ENCODE measurements around the gene NEK4. TPM values are rescaled to one million over a fixed set of nuclear protein-coding genes. Genes with fewer than 3 reads are reported as not detected.

The NEK4 gene
- polyA plus RNA-seq, result 11.3 TPM

DNA sequence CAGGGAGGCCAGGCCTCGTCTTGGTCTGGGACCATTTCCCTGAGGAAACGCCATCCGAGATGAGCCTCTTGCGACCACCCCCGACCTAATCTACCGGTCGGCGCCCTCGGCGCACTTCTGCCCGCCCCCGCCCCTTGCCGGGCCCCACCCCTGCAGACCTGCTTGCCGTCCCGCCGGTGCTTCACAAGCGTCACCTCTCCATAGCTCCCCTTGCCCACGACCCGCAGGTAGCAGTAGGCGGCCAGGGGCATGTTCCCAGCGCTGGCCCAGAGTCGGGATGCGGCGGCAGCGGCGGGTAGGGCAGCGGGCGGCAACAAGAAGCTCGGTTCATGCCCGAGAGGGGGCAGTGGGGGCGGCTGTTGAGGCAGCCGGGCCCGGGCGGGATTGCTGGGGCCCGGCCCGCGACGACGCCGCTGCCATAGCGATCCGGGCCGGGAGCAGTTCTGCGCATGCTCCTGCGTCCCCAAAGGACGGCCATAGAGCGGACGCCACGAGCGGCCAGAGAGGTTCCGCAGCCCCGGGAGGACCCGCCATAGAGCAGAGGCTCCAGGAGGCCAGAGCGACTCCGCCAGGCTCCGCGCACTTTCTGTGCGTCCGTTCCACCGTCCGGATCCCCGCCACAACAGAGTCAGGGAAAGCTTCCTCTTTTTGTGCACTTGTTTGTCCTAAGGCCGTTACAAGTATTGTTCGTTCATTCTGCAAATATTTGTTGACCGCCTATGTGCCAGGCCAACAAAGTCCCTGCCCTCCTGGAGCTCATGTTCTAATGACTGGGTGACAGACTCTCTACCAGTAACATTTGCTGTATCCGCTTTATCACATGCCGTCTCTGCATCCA lies at the start of gene NEK4:
NEK4 (minus strand) TSS at position 445 of the 838 bp plus-strand sequence; CDS start at position 251, 194 bp downstream.
- peak within 1 kb of the TSS; percentile 92 to 100 (median 94) for H3K4me3 Mint-ChIP-seq
- no peaks in the 10 kb centered on the region for H3K27me3 Mint-ChIP-seq
- peaks cover 3% of the 10 kb centered on the region for H3K36me3 Mint-ChIP-seq
- peak within 1 kb of the TSS; percentile 82 to 97 (median 85) for H3K27ac Mint-ChIP-seq
- peaks cover 16 to 18% (median 16%) of the 10 kb centered on the region in 3 donors for H3K4me1 Mint-ChIP-seq
- no peaks in the 10 kb centered on the region for H3K9me3 Mint-ChIP-seq

DNA sequence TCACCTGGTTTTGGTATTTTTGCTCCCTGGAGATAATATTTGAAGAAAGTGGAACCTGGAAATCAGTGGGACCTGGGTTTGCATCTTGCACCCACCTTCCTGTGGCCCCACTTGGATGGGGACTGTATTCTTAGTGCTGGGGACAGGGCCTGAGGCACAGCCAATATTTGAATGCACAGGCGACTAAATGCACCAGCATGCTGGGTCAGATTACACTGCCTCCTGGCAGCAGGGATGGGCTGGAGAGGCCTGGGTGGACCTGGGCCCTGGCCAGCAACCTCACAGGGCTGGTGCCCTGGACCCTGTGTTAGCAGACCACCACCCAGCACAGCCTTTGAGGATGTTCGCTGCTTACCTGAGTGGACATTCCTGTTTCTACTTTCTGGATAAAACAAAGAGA lies 49.2 kb upstream of the NEK4 start:
- no peaks in the 10 kb centered on the region for H3K4me1 Mint-ChIP-seq
- H3K9me3 Mint-ChIP-seq, result no peaks in the 10 kb centered on the region
- peaks cover 3% of the 10 kb centered on the region for H3K36me3 Mint-ChIP-seq
- H3K4me3 Mint-ChIP-seq, result no peak overlapping the region
- no peaks in the 10 kb centered on the region for H3K27me3 Mint-ChIP-seq
- H3K27ac Mint-ChIP-seq, result no peak overlapping the region

DNA sequence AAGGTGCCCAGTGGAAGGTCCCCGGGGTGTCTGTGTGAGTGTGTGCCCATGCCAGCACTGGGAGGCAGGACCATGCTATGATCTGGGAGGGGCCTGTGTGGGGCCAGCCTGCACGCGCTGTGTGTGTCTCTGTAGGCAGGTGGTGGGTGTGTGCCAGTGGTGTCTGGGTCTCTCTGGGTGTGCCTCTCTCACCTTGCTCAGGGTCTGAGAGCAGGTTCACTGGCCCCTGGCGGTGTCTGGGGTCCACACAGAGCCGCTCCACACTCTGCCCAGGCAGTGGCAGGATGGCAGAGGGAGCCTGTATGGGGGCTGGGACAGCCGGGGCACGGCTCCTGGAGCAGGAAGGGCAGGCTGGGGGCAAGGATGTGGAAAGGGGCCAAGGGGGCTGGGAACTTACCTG lies 47.1 kb upstream of the NEK4 start:
- Mint-ChIP-seq H3K27ac (peak overlapping the region in 1 of 3 donors; percentile 27), H3K4me3 (no peak overlapping the region), H3K4me1 (no peaks in the 10 kb centered on the region), H3K9me3 (no peaks in the 10 kb centered on the region), H3K36me3 (peaks cover 1% of the 10 kb centered on the region), H3K27me3 (no peaks in the 10 kb centered on the region)

DNA sequence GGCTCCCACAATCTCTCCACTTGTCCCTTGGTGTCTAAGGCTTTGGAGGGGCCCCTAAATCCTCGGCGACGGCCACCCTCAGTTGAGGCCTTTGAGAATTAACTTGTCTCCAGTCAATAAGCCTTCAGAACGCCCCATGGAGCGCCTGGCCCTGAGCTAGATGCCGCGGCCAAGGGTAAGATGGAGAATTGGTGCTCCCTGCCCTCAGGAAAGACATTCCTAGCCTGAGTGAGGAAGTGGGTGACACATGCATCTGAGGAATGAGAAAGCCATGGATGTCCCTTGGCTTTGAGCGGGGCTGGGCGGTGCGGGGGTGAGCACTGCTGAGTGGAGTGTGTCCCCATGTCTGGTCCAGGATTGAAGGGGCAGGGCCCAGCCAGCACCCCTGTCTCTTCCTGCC lies 46.5 kb upstream of the NEK4 start:
- Mint-ChIP-seq H3K4me3 (no peak overlapping the region), H3K27ac (no peak overlapping the region), H3K9me3 (no peaks in the 10 kb centered on the region), H3K27me3 (no peaks in the 10 kb centered on the region), H3K36me3 (peaks cover 1% of the 10 kb centered on the region), H3K4me1 (no peaks in the 10 kb centered on the region)

DNA sequence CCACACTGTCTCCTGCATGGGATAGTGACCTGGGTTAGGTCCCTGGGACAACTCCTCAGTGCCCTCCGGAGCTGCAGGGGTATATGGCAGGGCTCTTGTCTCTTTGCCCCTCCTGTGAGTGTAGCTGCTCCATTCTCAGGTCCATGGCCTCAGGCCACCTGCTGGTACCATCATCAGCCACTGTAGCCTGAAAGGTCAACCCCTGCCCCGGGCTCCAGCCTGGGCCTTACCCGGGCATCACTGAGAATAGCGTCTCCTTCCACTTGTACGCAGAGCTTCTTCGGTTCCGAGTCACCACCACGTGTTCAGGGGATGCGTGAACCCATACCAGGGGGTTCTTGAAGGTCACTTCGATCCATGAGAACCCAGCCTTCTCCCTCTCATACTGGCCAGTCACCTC lies 45.9 kb upstream of the NEK4 start:
- Mint-ChIP-seq H3K27me3 (no peaks in the 10 kb centered on the region), H3K9me3 (no peaks in the 10 kb centered on the region), H3K27ac (no peak overlapping the region), H3K4me3 (no peak overlapping the region), H3K4me1 (no peaks in the 10 kb centered on the region), H3K36me3 (peaks cover 1% of the 10 kb centered on the region)

DNA sequence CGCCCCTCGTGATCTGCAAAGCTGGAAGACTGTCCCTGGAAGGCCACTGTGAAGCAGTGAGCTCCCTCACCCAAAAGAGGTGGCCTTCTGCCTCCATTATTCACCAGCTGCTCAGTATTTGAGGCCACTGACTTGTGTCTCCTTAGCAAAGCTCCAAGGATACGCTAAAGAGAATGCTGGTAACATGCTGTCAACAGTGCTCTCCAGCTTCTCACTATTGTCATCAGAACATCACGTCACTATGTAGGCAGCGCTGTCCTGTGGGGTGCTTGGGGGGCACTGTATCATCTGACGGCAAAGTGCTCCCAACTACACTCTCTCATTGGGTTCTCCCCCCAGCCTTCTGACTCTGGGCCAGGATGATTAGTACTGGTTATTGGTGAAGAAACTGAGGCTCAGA lies 45.5 kb upstream of the NEK4 start:
- Mint-ChIP-seq H3K4me3 (no peak overlapping the region), H3K36me3 (peaks cover 1% of the 10 kb centered on the region), H3K27me3 (no peaks in the 10 kb centered on the region), H3K9me3 (no peaks in the 10 kb centered on the region), H3K4me1 (no peaks in the 10 kb centered on the region), H3K27ac (peak overlapping the region in 1 of 3 donors; percentile 24)

DNA sequence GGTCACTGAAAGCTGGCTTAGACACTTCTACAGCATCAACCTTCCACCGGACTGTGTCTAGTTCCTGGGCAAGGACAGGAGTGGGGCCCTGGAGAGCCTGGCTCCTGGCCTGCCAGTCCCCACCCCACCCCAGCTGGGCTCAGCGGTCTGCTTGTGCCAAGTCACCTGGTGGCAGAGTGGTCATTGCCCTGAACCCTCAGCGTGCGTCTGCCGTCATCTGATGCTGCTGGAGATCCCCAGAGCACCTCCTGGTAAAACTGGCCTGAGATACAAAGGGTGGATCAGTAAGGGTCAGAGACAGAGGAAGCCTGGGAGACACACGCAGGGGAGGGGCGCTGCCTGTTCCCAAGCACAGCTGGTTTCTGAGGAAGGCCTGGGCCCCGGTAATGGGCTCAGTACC lies 43.1 kb upstream of the NEK4 start:
- H3K27ac Mint-ChIP-seq, result peak overlapping the region in 1 of 3 donors; percentile 27
- H3K9me3 Mint-ChIP-seq, result no peaks in the 10 kb centered on the region
- peak overlapping the region in 1 of 4 donors; percentile 39 for H3K4me3 Mint-ChIP-seq
- H3K4me1 Mint-ChIP-seq, result peaks cover 0 to 3% (median 0%) of the 10 kb centered on the region in 3 donors
- H3K27me3 Mint-ChIP-seq, result peaks cover 1% of the 10 kb centered on the region
- no peaks in the 10 kb centered on the region for H3K36me3 Mint-ChIP-seq

DNA sequence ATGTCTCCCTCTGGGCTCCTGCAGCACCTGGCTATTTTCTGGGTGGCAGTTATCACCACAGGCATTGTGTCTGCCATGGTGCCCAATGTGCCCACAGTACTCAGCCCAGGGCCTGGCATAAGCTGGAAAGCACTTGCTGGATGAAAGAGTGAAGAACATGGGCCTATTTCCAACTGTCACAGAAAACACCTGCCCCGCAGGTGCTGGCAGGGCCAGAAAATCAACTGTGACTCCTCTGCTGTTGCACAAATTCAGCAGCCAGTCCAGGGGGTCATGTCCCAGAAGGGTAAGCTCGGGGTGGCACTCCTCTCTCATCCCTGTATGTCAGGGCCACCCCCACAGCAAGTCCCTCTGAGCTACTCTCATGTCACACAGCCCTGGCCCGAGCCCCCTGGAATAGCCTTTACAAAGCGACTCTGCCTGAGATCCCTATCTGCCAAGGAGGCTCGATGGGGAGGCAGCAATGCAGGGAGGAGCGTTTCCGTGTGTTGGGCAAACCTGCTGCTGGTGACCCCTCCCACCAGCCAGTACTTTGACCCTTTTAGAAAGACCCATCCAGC lies 40.8 kb upstream of the NEK4 start:
- Mint-ChIP-seq H3K36me3 (no peaks in the 10 kb centered on the region), H3K4me3 (no peak overlapping the region), H3K4me1 (peaks cover 0 to 3% (median 0%) of the 10 kb centered on the region in 3 donors), H3K27ac (no peak overlapping the region), H3K27me3 (peaks cover 1% of the 10 kb centered on the region), H3K9me3 (no peaks in the 10 kb centered on the region)

DNA sequence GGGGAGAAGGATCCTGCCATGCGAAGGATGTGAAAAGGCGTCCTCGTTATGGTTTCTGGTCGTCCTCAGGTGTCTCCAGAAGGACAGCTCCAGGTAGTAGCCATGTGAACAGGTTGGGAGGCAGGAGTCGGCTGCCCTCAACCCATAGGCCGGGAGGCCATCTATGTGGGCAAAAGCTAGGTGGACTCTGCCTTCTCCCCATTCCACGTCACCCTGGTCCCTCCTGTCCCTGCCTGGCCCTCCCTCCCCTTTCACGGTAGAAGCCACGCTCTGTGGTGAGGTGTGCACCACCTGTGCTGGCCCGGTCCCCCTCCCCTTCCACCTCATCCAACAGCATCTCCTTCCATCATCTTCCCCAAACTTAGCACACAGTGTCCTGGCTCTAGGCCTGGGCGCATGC lies 40.2 kb upstream of the NEK4 start:
- Mint-ChIP-seq H3K36me3 (no peaks in the 10 kb centered on the region), H3K27me3 (peaks cover 1% of the 10 kb centered on the region), H3K27ac (no peak overlapping the region), H3K9me3 (no peaks in the 10 kb centered on the region), H3K4me1 (peaks cover 0 to 3% (median 0%) of the 10 kb centered on the region in 3 donors), H3K4me3 (no peak overlapping the region)

DNA sequence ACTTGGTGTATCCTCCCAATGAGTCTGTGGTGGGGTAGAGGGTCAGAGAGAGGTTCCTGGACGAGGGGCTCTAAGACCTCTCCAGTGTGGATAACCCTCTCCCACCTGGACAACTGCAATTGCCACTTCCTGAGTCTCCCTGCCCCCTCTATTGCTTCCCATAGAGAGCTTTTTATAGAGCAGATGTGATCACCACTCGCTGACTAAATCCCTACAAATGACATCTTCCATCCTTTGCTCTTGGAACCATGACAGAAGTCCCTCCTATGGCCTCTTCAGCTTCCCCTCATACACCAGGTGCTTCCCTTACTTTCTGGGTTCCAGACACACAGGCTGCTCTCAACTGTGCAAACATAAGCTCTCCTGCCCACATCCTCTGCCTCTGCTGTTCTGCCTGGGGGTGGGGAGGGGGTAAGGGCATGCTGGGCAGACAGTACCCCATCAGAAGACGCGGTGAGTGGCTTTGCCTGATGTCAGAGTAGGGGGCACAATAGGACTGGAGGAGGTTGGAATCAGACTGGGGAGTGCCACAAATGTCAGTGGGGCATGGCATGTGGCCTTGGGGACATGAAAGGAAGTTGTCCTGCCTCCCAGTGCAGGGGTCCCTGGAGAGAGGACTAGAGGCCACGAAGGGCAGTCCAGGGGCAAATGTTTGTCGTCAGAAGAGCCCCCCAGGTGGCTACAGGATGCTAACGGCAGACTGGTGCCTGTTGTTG lies 39.1 kb upstream of the NEK4 start:
- H3K27ac Mint-ChIP-seq, result peak overlapping the region in 1 of 3 donors; percentile 16

DNA sequence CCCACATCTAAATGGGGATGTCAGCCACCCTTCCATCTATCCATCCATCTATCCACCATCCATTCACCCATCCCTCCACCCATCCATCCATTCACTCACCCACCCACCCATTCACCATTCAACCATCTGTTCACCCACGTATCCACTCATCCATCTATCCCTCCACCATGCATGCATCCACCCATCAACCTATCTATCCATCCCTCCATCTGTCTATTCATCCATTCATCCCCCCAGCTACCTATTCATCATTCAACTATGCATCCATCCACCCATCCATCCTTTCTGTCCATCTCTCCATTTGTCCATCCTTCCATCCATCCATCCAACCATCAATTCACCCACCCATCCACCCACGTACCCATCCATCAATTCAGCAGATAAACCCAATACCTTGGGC lies 38.4 kb upstream of the NEK4 start:
- H3K36me3 Mint-ChIP-seq, result no peaks in the 10 kb centered on the region
- no peak overlapping the region for H3K27ac Mint-ChIP-seq
- H3K4me3 Mint-ChIP-seq, result no peak overlapping the region
- H3K9me3 Mint-ChIP-seq, result no peaks in the 10 kb centered on the region
- peaks cover 1% of the 10 kb centered on the region for H3K27me3 Mint-ChIP-seq
- peaks cover 0 to 3% (median 0%) of the 10 kb centered on the region in 3 donors for H3K4me1 Mint-ChIP-seq

More for the DNA sequence above, 39.1 kb upstream of the NEK4 start:
- H3K4me1 Mint-ChIP-seq, result peaks cover 0 to 3% (median 0%) of the 10 kb centered on the region in 3 donors
- H3K4me3 Mint-ChIP-seq, result no peak overlapping the region
- H3K9me3 Mint-ChIP-seq, result no peaks in the 10 kb centered on the region
- H3K36me3 Mint-ChIP-seq, result no peaks in the 10 kb centered on the region
- H3K27me3 Mint-ChIP-seq, result peaks cover 1% of the 10 kb centered on the region

DNA sequence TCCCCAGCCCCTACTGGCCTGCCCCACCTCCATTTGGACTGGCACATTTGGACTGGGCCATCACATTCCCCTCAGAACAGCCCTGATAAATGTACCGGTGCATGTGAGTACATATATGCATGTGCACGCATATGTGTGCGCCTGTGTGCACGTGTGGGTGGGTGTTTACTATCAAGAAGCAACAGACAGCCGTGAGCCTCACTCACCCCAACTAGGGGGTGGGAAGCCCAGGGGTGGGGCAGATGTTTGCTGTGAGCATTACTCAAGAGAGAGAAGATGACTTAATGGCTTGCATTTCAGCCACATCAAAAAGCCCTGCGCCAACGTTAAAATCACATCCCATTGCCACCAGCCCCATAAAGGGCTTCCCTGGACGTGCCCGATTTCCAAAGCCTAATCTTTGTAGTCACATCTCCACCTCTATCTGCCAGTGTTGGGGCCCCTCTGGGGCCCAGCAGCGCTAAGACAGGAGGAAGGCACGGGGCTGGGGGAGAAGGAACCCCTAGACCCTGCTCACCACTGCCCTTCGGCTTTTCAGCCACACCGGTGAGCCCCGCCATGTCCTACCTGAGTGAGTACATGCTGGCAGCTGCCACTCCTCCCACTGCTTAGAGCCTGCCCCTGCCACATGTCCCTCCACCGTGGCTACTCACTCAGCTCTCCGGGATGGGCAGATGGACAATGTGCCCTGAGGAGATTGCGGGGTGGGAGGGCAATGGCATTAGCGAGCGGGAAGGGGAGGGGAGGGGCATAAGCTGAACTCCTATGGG lies 34.7 kb upstream of the NEK4 start:
- Mint-ChIP-seq H3K9me3 (no peaks in the 10 kb centered on the region), H3K27ac (no peak overlapping the region), H3K4me1 (peaks cover 0 to 3% (median 0%) of the 10 kb centered on the region in 3 donors), H3K36me3 (no peaks in the 10 kb centered on the region), H3K4me3 (no peak overlapping the region), H3K27me3 (peaks cover 2% of the 10 kb centered on the region)

DNA sequence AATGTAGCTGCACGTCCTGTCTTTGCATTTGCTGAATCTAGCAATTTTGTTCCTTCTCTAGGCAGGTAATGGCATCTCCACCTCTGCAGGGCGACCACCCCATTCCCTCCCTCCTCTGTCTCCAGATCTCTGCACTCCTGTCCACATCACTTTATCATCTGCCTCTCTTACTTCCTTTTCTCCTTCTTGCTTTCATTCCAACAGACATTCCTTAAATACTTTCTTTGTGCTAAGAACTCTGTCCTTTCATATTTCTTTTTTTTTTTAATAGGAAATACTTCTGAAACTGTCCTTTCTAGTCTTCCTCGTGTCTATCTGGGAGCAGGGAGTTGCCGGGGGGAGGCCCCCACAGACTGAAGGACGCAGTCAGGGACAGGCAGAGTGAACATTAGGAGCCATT lies 31.1 kb upstream of the NEK4 start:
- no peaks in the 10 kb centered on the region for H3K36me3 Mint-ChIP-seq
- no peak overlapping the region for H3K27ac Mint-ChIP-seq
- peaks cover 1% of the 10 kb centered on the region for H3K27me3 Mint-ChIP-seq
- no peaks in the 10 kb centered on the region for H3K9me3 Mint-ChIP-seq
- H3K4me1 Mint-ChIP-seq, result no peaks in the 10 kb centered on the region
- no peak overlapping the region for H3K4me3 Mint-ChIP-seq

DNA sequence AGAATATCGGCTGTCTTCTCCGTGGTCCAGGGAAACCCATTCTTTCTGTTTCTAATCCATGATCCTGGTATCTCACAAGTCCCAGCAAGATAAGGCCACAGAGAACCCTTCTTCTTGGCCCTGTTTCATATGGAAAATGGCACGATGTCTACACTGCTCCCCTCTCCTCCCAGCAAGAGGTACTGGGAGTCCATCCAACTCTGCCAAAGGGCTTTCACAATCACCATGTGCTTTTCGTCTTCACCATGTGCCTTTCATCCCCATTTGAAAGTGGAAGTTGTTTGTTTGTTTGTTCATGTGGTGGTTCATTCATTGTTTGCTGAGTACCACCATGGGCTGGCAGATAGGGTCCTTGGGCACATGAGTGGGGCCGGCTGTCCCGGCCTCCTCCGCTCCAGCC lies 29.3 kb upstream of the NEK4 start:
- Mint-ChIP-seq H3K4me3 (no peak overlapping the region), H3K36me3 (no peaks in the 10 kb centered on the region), H3K27me3 (peaks cover 1% of the 10 kb centered on the region), H3K27ac (no peak overlapping the region), H3K9me3 (no peaks in the 10 kb centered on the region), H3K4me1 (no peaks in the 10 kb centered on the region)

DNA sequence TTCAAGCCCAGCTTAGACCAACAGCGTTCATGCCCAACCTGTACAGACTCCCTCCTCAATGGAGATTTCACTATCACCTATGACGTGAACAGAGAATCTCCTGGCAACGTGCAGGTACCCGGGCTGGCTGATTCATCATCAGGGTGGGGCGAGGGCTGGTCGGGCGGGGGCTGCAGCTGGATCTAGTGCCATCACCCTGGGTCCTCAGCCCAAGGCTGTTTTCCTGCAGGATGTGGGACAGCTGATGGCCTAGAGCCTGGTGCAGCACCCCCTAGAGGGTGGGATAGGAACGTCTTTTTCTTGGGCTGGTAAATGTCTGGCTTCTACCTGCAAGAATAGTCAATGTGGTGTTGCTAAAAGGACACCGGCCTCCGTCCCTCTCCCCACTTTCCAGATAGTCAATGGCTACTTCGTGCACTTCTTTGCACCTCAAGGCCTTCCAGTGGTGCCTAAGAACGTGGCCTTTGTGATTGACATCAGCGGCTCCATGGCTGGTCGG lies 28.3 kb upstream of the NEK4 start:
- Mint-ChIP-seq H3K27me3 (peaks cover 1% of the 10 kb centered on the region), H3K4me1 (no peaks in the 10 kb centered on the region), H3K9me3 (no peaks in the 10 kb centered on the region), H3K36me3 (no peaks in the 10 kb centered on the region), H3K4me3 (no peak overlapping the region), H3K27ac (no peak overlapping the region)

Data from IgD-negative memory B cell (primary cell).